ENCODE results near the gene RMDN2.

RMDN2 gene

DNA sequence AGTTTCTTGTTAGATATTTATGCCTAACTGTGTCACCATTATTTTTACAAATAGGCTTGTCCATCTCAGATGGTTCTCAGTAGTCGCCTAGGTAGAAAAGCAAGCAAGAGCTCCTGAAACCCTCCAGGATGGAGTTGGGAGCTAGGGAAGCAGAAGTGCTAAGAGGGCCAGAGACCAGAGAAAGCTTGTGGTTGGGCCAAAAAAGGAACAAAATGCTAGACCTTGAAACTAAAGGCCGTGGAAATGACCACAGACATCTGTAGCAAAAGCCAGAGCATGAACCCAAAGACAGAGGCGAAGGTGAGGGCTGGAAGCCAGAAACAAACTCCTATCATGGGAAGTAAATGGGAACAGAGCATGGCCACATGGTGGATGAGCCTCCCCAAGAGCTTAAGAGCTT, 29.9 kb upstream of the RMDN2 start:
- TF ChIP-seq, protein P1, sequence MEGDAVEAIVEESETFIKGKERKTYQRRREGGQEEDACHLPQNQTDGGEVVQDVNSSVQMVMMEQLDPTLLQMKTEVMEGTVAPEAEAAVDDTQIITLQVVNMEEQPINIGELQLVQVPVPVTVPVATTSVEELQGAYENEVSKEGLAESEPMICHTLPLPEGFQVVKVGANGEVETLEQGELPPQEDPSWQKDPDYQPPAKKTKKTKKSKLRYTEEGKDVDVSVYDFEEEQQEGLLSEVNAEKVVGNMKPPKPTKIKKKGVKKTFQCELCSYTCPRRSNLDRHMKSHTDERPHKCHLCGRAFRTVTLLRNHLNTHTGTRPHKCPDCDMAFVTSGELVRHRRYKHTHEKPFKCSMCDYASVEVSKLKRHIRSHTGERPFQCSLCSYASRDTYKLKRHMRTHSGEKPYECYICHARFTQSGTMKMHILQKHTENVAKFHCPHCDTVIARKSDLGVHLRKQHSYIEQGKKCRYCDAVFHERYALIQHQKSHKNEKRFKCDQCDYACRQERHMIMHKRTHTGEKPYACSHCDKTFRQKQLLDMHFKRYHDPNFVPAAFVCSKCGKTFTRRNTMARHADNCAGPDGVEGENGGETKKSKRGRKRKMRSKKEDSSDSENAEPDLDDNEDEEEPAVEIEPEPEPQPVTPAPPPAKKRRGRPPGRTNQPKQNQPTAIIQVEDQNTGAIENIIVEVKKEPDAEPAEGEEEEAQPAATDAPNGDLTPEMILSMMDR (IDR thresholded peaks at IDR 0.05; ENCODE audit: low read depth, low read length, missing control alignments), result no peak
- no peak for DNase-seq (ENCODE audit: low read depth)
- in situ Hi-C loops (cut with HindIII; ENCODE audit: low sequenced_read_pairs), result no loop called here
- no peak overlapping the region for H3K4me3 ChIP-seq (ENCODE audit: low read depth, low read length)

DNA sequence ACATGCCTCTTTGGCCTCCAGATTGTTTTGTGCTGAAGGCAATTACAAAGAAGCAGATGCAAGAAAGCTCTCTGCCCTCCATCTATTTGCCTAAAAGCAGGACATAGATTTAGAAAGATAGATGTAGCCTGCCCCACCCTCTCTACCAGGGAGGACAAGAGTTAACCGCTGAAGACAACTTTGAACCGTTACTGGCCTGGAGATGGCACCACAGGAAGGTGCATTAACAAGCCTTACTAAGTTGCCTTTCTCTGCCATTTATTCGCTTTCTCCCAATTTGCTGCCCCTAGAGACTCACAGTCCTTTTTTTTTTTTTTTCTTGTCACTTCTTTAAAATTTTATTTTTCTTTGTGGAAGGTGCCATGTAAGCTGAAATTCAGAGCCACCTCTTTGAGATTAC, 28.8 kb upstream of the RMDN2 start:
- TF ChIP-seq, protein P1 (IDR thresholded peaks at IDR 0.05; ENCODE audit: low read depth, low read length, missing control alignments), result no peak
- DNase-seq (ENCODE audit: low read depth), result no peak
- in situ Hi-C loops (cut with HindIII; ENCODE audit: low sequenced_read_pairs), result no loop called here
- H3K4me3 ChIP-seq (ENCODE audit: low read depth, low read length), result no peak overlapping the region

DNA sequence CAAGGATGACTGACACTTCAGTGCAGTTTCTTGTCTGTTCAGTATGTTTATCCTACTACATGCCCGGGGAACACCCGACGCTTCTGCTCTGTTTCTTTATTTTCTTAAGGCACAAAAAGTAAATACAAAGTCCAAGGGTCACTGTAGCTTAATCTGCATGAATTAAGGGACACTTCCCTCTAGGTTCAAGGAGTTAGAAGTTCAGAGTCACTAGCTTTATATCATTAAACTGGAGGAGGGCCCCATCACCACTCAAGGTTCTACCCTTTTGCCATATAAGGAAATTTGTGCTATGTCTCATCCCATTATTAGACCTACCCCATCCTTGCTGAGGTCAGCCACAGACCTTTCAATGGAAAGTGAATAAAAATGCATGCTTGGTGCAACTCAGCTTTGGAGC, 27.6 kb upstream of the RMDN2 start:
- in situ Hi-C loops (cut with HindIII; ENCODE audit: low sequenced_read_pairs), result no loop called here
- H3K4me3 ChIP-seq (ENCODE audit: low read depth, low read length), result no peak overlapping the region
- DNase-seq (ENCODE audit: low read depth), result no peak
- TF ChIP-seq, protein P1 (IDR thresholded peaks at IDR 0.05; ENCODE audit: low read depth, low read length, missing control alignments), result no peak

DNA sequence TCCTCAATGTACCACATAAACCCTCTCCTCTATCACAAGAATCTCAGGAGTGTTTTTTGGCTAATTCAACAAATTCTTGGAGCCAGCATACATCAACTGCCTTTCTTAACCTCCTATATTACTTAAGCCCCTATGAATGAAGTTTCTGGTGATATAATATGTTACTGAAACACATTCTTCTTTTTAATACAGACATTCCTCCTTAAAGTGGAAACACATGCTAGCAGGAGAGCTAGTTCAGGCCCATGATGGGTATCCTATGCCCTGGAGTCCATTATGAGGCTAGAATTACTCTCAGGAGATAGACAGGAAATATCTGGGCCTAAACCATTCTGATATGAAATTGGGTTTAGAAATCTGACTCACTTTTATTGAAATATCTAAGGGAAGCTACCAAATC, 26.6 kb upstream of the RMDN2 start:
- no peak overlapping the region for H3K4me3 ChIP-seq (ENCODE audit: low read depth, low read length)
- in situ Hi-C loops (cut with HindIII; ENCODE audit: low sequenced_read_pairs), result no loop called here
- TF ChIP-seq, protein P1 (IDR thresholded peaks at IDR 0.05; ENCODE audit: low read depth, low read length, missing control alignments), result no peak
- no peak for DNase-seq (ENCODE audit: low read depth)

DNA sequence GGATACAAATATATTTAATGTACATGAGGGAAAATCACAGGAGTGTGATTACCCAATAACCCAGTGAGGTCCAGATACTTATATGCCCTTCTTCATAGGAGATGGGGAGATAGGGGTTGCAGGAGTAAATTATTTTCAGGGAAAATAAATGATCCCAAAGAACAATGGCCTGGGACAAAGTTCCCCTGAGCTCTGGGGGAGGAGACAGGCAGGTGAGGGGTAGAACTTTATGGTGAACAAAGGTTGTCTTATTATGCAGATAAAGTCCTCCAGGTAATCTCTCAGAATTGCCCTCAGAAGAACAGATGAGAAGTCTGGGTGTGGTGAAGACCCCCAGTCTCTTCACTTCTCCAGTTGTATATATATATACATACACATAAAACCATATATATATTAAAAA, 22.1 kb upstream of the RMDN2 start:
- no peak for DNase-seq (ENCODE audit: low read depth)
- no peak overlapping the region for H3K4me3 ChIP-seq (ENCODE audit: low read depth, low read length)
- in situ Hi-C loops (cut with HindIII; ENCODE audit: low sequenced_read_pairs), result no loop called here
- TF ChIP-seq, protein P1 (IDR thresholded peaks at IDR 0.05; ENCODE audit: low read depth, low read length, missing control alignments), result no peak

DNA sequence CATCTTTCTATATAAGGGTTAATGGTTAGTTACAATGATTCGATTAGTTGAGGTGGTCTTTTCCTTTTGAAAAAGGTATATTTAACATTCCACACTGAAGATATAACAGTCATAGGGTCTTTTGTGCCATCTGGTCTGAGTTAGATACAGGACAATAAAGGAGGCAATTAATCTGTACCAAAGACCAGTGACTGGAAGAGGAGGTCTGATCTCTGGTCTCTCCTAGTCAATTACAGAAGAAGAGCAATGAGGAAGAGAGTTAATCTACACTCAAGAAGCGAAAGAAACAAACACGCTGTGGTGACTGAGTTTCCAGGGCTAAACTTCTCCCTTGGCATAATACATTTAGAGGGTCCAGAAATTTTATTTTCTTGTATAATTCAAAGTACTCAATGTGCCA, 20.7 kb upstream of the RMDN2 start:
- TF ChIP-seq, protein P1 (IDR thresholded peaks at IDR 0.05; ENCODE audit: low read depth, low read length, missing control alignments), result no peak
- in situ Hi-C loops (cut with HindIII; ENCODE audit: low sequenced_read_pairs), result no loop called here
- DNase-seq (ENCODE audit: low read depth), result no peak
- H3K4me3 ChIP-seq (ENCODE audit: low read depth, low read length), result no peak overlapping the region

DNA sequence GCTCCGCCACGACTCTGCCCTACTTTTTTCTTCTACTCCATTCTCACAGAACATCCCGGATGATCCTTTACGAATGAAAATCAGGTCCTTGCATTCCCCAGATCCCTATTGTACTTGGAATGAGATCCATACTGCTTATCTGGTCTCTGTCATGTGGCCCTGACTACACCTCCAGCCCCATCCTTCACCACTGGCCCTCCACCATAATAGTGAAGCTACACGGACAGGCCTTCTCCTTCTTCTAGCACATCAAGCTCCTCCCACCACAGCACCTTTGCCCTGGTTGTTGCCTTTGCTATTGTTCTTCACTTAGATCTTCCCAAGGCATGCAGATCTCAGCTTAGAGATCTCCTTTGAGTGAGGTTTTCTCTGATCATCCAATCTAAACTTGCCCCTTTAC, 20.1 kb upstream of the RMDN2 start:
- in situ Hi-C loops (cut with HindIII; ENCODE audit: low sequenced_read_pairs), result no loop called here
- no peak for DNase-seq (ENCODE audit: low read depth)
- H3K4me3 ChIP-seq (ENCODE audit: low read depth, low read length), result no peak overlapping the region
- TF ChIP-seq, protein P1 (IDR thresholded peaks at IDR 0.05; ENCODE audit: low read depth, low read length, missing control alignments), result no peak

All from astrocyte of the cerebellum (primary cell).